ENCODE results near the gene CAPS2. TPM values are rescaled to one million over a fixed set of nuclear protein-coding genes. Genes with fewer than 3 reads are reported as not detected.
"Not testable (repeated sequence)": the region's sequence is repeated elsewhere in the genome, so short reads cannot be mapped to it uniquely, and the experiment has no call there.

Gene CAPS2
- total RNA-seq, result 13.6 TPM
- long read RNA-seq, partial matches to known transcripts, result 0 of 3 reads
- long read RNA-seq, other reads (novel, unspliced or antisense), result 2 of 3 reads

- intact Hi-C loops (cut with DNase I), result loop anchor here (10.0 kb wide), 1 partner anchor 175 kb away; no protein-coding TSS in a partner anchor
- DNase-seq (ENCODE audit: low spot score), result peak; percentile 88
Observed at GRCh38 chr12:75329918-75330826, at the start of gene CAPS2. Gene CAPS2, minus strand, starts transcription at chr12:75330324. Its CDS starts 3,826 bp downstream, at chr12:75326498.

- intact Hi-C loops (cut with DNase I), result no loop called here
- no peak for DNase-seq (ENCODE audit: low spot score)
Observed at GRCh38 chr12:75378354-75378753, 48.2 kb upstream of the CAPS2 start.

- intact Hi-C loops (cut with DNase I), result no loop called here
- DNase-seq (ENCODE audit: low spot score), result no peak
Observed at GRCh38 chr12:75374971-75375370, 44.8 kb upstream of the CAPS2 start.

- intact Hi-C loops (cut with DNase I), result no loop called here
- DNase-seq (ENCODE audit: low spot score), result no peak
Observed at GRCh38 chr12:75366629-75367028, 36.5 kb upstream of the CAPS2 start.

- intact Hi-C loops (cut with DNase I), result no loop called here
- DNase-seq (ENCODE audit: low spot score), result no peak
Observed at GRCh38 chr12:75364919-75365318, 34.8 kb upstream of the CAPS2 start.

GRCh38 chr12:75361408-75361807 is 31.3 kb upstream of the CAPS2 start:
- no peak for DNase-seq (ENCODE audit: low spot score)
- intact Hi-C loops (cut with DNase I), result no loop called here

- intact Hi-C loops (cut with DNase I), result no loop called here
- DNase-seq (ENCODE audit: low spot score), result no peak
Observed at GRCh38 chr12:75360920-75361319, 30.8 kb upstream of the CAPS2 start.

GRCh38 chr12:75354011-75354410 is 23.9 kb upstream of the CAPS2 start:
- intact Hi-C loops (cut with DNase I), result no loop called here
- DNase-seq (ENCODE audit: low spot score), result no peak

- no peak for DNase-seq (ENCODE audit: low spot score)
- intact Hi-C loops (cut with DNase I), result no loop called here
Observed at GRCh38 chr12:75350413-75350812, 20.3 kb upstream of the CAPS2 start.

GRCh38 chr12:75349946-75350345 is 19.8 kb upstream of the CAPS2 start:
- DNase-seq (ENCODE audit: low spot score), result no peak
- intact Hi-C loops (cut with DNase I), result no loop called here

GRCh38 chr12:75346215-75346614 is 16.1 kb upstream of the CAPS2 start:
- DNase-seq (ENCODE audit: low spot score); intact Hi-C loops (cut with DNase I): not testable (repeated sequence)

- intact Hi-C loops (cut with DNase I), result no loop called here
- DNase-seq (ENCODE audit: low spot score), result no peak
Observed at GRCh38 chr12:75345531-75345930, 15.4 kb upstream of the CAPS2 start.

GRCh38 chr12:75341873-75342272 is 11.7 kb upstream of the CAPS2 start:
- intact Hi-C loops (cut with DNase I), result no loop called here

GRCh38 chr12:75337905-75338304 is 7.8 kb upstream of the CAPS2 start:
- intact Hi-C loops (cut with DNase I), result loop anchor here (10.0 kb wide), 1 partner anchor 167 kb away; no protein-coding TSS in a partner anchor
- DNase-seq (ENCODE audit: low spot score), result no peak

More at GRCh38 chr12:75341873-75342272, 11.7 kb upstream of the CAPS2 start:
- no peak for DNase-seq (ENCODE audit: low spot score)

- intact Hi-C loops (cut with DNase I), result loop anchor here (10.0 kb wide), 1 partner anchor 170 kb away; no protein-coding TSS in a partner anchor
- DNase-seq (ENCODE audit: low spot score), result peak; percentile 89
Observed at GRCh38 chr12:75334384-75335030, 4.4 kb upstream of the CAPS2 start, which contains the start of gene GLIPR1L1. Gene GLIPR1L1, plus strand, starts transcription at chr12:75334670. Its CDS starts 59 bp downstream, at chr12:75334729.

GRCh38 chr12:75327642-75328041 is 2.5 kb downstream of the CAPS2 start:
- intact Hi-C loops (cut with DNase I), result no loop called here
- no peak for DNase-seq (ENCODE audit: low spot score)

- no peak for DNase-seq (ENCODE audit: low spot score)
- intact Hi-C loops (cut with DNase I), result no loop called here
Observed at GRCh38 chr12:75323663-75324062, 6.5 kb downstream of the CAPS2 start.

GRCh38 chr12:75322464-75322863 is 7.7 kb downstream of the CAPS2 start:
- no peak for DNase-seq (ENCODE audit: low spot score)
- intact Hi-C loops (cut with DNase I), result no loop called here

GRCh38 chr12:75317784-75318183 is 12.3 kb downstream of the CAPS2 start:
- intact Hi-C loops (cut with DNase I), result no loop called here
- no peak for DNase-seq (ENCODE audit: low spot score)

GRCh38 chr12:75315518-75315917 is 14.6 kb downstream of the CAPS2 start:
- no peak for DNase-seq (ENCODE audit: low spot score)
- intact Hi-C loops (cut with DNase I), result no loop called here
